Measurements from ENCODE around the gene SRPX2.

Gene SRPX2

DNA sequence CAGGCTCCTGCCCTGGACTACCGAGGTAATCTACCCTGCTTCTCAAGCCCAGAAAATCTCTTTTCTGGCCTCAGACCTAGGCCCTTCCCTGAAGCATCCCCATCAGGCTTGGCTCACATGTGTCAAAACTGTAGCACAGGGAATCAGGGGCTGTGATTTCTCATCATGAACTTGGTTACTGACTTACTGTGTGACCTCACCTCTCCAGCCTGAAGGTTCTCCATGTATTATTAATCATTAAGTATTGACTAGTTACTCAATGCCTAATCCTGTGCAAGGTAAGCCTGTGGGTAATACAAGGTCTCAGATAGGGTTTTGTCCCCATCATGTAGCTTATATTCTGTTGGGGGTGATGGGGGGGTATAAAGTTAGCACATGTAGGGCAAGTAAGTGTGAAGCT lies 6.8 kb downstream of the SRPX2 start:
- DNase-seq: no peak

DNA sequence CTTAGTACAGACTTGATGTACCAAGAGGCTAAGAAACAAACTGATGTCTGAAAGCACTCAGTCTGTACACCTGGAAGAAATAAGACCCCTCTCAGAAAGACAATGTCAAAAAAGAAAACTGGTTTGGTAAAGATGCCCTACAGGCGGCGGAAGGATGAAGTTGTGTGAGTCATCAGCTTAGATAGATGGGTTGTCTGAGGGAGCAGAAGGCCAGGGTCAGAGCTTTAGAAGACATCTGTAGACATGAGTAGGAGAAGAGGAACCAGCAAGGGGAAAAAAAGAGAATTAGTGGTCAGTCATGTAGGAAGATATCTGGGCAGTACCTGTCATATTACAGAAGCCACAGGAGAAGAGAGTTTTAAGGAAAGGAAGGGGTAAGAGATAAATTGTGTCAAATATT lies 8.3 kb downstream of the SRPX2 start:
- no peak for DNase-seq

DNA sequence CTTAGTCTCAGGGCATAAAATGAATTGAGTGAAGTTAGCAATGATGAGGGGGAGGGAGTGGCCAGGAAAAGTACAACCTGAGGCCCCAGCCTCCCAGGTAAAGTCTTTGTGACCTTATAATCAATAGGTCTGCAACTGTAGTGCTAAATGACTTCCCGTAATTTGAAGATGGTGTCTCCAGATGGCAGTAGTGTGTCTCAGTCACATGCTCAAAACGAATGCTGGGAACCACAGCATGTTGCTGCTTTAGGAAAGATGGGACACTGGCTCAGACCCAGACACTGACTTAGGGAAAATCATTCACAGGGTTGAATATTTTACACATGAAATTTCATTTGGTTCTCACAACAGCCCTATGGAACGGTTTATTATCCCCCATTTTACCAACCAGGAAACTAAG lies 10.3 kb downstream of the SRPX2 start:
- DNase-seq: no peak

DNA sequence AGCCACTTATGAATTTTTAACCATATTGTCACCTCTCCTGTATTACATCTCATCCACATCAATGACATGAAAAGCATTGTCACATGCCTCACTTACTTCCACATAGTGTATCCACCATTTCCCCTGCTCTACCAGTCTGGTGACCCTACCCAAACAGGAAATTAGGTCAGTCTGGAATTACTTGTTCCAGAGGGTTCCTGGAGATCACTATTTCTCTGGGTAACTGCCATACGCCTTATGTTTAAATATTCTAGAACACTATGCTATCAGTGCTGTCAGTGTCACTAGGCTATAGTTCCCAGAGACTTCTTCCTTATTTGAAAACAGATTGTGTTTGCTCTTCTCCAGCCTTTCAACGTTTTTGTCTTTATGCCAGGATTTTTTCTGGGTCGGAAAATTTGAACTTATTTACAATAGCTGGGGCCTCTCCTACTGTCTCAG lies 15.0 kb downstream of the SRPX2 start:
- DNase-seq: no peak

DNA sequence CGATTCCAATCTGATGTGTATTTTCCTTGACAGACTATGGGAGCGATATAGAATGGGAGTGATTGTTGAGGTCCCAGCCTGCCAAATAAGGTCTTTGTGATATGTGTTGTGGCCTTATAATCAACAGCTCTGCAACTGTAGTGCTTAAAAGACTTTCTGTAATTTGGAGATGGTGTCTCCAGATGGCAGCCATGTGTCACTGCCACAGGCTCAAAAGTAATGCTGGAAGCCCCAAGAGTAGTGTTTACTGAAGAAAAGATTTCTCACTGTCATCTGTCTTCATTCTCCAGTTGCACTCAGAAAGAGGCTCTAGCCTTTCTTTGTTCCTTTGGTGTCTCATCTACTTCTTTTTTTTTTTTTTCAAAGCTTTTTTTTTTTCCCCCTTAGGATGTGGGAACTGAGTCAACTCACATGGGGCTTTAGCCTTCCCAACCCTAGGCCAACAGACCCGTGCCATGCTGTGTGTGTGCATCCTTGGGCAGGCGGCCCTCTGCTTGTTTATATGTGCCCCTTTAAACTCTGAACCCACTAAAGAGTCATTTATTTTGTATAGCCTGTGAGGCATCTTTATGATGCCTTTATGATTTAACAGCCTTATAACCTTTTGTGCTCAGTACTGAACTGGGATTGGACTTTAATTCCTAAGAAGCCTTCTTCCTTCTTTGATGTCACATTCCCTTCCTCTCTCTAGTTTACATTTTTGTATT lies 15.6 kb downstream of the SRPX2 start:
- DNase-seq: no peak

DNA sequence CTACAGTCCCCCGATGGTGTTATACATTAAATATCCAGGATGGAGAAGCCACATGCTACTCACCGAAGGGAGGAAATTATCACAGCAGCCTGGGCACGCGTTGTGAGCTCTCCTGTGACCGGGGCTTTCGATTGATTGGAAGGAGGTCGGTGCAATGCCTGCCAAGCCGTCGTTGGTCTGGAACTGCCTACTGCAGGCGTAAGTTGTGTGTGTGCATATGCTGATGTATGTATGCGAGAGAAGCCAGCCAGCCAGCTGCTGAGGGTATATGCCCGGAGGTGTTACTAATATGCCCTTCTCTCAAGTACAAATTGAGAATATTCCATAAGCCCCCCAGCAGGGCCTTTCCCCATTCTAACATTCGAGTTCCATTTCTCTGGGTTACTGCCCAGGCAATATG lies 18.2 kb downstream of the SRPX2 start:
- DNase-seq: no peak

DNA sequence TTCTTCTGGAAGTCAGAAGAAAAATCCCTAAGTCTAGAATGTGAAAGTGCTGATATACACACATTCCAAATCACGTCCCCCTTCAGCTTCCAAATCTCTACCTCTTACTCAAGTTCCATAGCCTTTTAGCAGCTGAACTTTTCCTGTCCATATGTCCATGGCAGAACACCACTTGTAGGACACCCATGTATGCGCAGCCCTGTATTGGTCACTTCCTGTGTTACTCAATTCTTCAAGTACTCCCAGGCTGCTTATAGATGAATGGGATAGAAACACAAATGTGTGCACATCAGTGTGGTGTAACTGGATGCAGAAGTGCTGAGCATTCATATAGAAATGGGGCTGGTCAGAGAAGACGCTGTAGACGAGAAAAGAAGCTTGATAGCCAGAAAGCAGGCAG lies 18.8 kb downstream of the SRPX2 start:
- no peak for DNase-seq

DNA sequence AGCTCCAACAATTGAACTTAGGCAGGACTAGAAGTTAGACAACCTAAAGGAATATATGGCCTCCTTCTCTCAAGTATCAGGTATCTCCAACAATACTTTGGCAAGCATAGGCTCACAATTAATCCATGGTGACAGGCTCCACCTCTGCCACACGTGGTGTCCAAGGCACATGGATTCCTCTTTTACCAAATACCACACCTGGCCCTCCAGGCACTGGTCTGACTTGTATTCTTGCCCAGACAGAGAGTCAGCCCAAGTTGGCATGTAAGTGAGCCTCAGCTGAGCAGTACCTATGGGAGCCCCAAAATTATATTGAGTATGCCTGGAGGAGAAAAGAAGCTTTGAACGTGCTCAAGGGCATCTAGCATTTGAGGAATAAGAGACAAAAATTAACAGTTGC lies 19.6 kb downstream of the SRPX2 start:
- no peak for DNase-seq

DNA sequence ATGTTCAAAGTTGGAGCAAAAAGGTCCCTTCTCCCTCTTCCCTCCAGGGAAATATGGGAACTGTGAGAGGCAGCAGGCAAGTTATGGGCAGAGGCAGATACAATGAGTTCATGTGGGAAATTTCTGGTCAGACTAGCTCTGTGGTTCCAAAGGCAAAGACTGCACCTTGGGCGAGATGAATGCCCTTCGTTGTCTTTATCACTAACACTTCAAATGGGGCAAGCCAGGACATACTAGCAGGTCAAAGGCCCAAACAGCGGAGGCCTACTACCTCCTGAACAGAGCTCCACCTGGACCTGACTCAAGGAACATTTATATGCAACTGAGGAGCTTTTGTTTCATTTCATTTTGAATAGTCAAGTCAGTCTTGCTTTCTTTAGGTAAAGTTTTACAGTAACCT lies 29.0 kb downstream of the SRPX2 start:
- no peak for DNase-seq

DNA sequence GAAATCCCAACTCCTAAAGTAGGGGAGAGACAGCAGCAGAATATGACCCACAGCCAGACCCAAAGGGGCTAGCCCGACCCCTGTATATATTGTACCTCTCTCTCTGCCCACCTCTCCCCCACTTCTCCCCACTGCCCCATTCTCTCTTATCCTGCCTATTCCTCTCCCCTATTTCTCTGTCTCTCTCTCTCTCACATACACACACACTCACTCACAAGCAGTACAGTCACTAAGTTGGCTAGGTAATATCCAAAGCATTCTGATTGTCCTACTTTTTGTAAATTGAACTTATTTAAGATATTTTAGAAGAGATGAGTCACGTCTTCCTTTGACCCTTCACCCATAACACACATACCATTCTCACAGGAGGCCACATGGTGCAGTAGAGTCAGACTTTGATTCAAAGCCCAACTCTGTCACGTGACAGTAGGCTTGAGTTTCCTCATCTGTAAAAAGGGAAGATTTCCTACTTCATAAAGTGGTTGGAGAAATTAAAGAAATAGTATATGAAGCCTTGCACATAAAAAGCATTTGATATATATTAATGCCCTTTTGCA lies 29.5 kb downstream of the SRPX2 start:
- no peak for DNase-seq

DNA sequence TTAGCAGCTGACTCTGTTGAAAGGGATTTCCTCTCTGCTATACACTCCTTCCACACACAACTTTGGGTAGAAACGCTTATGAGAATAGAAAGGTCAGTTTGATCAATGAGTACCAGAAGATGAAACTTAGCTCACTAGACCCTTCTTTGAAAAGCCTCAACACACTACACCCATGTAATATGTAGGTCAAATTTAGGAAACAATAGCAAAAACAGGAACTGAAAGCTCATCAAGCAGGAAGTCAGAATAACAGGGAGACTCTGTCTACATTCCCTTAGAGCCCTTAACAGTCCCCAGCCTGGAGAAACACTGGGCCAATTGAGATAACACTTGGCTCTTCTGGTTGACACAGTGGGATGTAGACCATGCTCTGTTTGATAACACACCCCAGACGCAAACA lies 30.7 kb downstream of the SRPX2 start:
- no peak for DNase-seq

DNA sequence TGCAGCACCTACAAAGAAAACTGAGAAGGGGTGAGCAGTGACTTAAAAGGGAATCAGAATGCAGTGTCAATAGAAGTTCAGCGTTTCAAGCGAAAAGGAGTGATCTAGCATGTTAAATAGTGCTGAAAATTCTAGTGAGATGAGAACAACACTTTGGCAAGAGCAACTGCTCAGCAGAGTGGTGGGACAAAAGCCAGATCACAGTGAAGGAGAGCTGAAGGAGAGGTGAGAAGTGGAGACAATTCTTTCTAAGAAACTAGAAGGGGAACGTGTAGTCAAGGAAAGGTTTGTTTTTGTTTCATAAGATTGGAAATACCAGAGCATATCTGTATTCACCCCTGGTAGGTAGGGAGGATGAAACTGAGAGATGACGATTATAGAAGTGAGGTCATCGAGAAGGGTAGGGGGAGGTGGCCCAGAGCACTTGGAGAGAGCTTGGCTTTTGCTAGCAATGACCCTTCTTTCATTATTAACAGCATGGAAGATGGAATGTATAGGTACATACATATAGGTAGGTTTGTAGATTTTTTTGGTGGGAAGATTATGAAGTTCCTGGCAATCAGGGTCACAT lies 33.7 kb downstream of the SRPX2 start:
- DNase-seq: no peak

DNA sequence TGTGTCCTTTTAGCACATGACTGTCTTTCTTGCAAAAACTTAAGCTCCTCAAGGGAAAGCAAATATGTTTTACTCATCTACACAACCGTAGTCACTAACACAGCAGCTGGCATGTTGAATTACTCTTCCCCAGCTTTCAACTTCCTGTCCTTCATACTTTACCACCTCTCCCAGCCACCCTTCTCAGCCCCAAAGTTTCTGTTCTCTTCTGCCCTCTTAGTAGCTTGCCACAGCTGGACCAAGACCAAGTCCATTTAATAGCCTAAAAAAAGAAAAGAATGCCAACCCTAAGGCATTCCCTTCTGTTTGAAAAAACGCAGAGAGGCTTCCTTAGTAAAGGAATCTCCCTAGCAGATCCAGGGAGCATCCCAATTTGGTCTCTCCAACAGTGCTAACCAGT lies 36.8 kb downstream of the SRPX2 start:
- no peak for DNase-seq

DNA sequence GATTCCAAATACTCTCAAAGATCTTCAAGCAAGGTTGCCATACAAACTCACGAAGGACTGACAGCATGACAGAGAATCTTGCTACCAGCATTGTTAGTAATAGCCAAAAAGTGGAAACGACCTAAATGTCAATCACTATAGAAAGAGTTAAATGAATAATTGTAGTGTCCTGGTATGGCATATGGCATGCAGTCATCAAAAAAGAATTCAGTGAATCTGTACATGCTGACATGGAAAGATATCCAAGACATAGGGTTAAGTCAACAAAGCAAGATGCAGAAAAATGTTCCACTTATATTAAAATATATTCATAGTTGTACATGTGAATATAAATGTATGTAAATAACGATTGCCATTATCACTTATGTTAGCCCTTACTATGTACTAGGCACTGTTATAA lies 37.6 kb downstream of the SRPX2 start:
- no peak for DNase-seq

DNA sequence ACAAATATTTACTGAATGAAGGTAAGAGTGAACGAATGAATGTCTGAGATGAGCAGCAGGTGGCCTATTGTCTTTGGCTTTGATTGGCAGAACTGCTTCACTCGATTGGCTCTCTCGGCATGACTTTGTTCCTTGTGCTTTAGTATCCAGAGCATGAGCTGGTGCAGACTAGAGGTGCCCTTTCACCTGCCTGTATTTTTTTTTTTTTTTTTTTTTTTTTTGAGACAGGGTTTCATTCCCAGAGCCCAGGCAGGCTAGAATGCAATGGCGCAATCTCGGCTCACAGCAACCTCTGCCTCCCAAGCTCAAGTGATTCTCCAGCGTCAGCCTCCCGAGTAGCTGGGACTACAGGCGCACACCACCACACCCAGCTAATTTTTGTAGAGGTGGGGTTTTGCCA lies 38.9 kb downstream of the SRPX2 start:
- DNase-seq: no peak

DNA sequence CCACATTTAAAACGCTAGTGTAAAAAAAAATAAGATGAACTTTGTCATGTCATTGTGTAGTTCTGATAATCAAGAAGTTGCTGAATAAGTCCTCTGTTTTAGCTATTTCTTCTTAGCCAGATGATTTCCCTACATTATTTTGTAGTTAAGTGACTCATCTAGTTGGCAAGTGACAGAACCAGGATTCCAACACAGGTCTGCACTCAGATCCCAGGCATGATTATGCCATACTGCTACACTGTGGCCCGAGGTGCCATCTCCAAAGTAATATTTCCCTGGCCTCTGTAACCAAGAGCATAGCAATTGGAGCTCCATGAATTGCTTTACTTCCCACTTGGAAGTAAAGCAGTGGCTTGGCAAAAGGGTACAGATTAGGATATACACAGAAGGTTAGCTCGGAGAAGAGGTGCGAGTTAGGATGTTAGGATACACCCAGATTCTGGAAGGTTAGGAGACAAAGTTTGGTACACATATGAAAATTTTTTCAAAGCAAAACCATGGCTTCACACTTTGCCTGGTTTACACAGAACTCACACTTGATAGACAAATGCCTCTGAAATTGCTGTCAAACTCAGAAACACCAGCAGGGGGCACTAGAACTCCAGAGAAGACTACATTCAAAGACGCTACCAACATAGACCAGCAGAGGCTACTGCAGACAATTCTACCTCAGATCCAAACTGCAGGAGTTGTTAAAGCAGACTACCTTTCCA lies 41.4 kb downstream of the SRPX2 start:
- DNase-seq: peak; percentile 30

DNA sequence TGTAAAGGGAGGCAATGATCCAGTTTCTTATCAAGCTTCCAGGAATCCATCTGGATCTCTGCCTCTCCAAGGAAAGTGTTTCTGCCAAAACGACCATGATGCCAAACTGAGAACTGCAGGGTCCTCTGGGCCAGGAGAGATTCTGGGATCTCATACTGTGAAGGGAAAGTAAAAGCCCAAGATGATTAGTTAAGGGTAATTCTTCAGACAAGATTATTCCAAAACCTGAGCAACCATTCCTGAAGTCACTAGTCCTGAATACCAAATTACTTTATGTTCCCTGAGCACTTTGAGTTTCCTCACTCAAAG lies 42.0 kb downstream of the SRPX2 start:
- DNase-seq: no peak

DNA sequence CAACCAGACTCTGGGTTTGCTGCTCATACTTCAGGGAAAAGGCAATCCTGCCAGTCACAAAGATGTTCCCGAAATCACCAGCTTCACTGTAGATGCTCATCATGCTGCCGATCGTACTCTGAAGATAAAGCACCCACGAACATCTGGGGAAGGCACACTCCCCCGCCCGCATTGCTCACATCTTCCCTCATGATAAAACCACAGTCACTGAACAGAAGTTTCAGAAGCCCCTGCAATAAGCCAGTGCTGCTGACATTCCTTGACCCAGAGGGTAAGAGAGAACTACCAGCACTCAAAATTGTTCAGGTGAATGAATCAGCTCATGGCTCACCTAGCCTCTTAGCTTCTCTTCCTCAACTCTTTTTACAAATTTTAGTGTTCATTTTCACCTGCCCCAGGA lies 43.1 kb downstream of the SRPX2 start:
- DNase-seq: no peak

DNA sequence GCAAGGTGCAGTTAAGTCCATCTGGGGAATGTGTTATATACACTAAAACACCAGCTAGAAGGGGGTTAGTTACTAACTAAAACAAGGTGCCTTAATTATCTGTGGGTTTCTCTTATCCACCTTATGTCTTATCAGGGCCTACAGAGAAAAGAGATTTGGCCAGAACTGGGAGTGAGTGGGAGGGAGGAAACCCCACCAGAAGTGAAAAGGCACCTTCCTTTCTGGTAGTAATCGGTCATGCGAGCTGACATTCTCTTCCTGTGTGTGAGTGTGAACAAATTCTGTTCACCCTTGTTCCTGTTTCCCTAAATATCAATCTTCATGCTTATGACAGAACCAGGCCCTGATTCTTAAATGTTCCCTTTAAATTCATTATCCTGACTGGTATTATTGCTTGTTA lies 43.5 kb downstream of the SRPX2 start:
- DNase-seq: no peak

DNA sequence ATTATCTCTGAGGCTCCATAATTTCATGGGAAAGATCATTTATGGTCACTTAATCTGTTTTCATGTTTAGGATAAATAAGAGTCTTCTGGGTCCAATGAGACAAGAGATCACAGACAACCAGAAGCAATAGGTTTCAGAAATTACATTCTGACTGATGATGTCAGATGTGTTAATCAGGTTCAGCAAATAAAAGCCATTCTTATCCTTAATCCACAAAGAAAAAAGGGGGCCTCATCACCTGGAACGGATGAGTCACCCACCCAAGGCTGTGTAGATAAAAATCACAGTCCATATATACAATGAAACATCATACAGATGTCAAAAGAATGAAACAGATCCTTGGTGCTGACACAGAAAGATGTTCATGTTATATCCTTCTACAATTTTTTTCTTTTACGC lies 51.3 kb downstream of the SRPX2 start:
- no peak for DNase-seq

DNA sequence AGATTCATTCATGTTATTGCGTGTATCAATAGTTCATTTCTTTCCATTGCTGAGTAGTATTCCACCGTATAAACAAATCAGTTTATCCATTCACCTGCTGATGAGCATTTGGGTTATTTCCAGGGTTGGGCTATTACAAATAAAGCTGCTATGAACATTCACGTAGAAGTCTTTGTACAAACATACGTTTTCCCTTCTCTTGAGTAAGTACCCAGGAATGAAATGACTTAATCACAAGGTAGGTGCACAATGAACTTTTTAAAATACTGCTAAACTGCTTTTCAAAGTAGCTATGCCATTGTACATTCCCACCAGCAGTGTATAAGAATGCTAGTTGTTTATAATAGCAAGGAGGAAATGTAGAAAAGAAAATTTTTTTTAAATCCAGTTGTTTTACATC lies 52.0 kb downstream of the SRPX2 start:
- no peak for DNase-seq

DNA sequence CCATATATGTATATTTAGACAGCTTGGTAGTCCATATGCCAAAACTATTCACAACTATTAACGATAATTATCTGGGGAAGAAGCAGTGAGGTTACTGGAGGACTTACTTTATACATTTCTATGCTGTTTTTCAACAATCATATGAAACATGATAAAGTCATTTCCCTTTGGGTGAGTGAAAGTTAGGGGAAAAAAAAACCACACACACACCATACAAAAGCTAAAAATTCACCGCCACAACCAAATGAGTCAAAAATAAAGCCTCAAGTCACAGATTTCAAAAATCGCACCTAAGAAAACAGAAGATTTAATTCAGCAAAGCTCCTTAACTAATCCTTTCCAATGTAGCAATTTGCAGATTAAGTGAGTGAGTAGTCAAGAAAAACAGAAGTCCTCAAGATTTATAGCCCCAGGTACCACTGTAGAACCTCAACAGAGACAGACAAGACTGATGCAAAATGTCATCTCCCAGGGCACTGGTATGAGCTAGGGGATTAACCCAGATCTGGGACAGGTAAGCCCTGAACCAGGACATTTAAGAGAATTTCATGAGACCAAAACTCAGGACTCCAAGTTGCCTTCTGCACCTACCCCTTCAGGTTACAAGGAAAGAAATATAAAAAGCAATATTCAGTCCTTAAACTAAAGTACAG lies 52.8 kb downstream of the SRPX2 start:
- no peak for DNase-seq

DNA sequence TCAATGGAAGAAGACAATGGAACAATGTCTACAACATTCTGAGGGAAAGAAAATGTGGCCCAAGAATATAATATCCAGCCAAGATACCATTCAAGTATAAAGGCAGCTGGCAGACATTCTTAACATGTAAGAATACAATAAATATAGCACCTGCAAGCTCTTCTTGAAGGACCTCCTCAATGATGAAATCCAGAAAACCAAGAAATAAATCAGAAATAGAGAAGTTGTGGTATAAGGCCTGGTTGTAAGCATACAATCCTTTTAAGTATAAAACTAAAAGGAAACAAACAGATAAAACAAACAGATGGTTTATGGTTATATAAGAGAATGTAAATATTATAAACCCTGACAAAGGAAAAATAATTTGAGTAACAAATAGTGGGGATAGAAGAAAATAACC lies 54.6 kb downstream of the SRPX2 start:
- no peak for DNase-seq

DNA sequence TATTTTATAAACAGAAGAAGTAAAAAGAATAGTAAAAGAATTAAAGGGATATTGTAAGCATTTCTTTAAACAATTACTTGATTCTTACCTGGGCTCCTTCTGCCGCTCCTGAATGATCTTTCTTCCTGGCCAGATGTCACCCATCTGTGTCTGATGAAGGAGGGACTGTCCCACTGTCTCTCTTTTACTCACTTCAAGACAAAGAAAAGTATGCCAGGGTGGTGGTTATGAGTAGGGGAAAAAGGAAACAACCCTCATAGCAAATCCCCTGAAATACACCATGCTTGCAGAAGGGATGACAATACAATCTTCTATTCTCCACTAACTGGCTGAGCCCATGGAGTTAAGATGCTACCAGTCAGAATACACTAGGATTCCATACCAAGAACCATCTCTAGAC lies 56.8 kb downstream of the SRPX2 start:
- DNase-seq: no peak

Data from stimulated activated naive CD4-positive, alpha-beta T cell treated with Interleukin-2 at 50 U/mL for 16 hours (primary cell).